Brain microvascular endothelial cell (primary cell): Measurements from ENCODE around the gene TTC38.

ENCODE experiments used
- DNase-seq: peaks from one replicate; pipeline ENCODE4 v3.0.0-alpha.2; 2020
- H3K27ac ChIP-seq: fragments of 250-450 bp; sonication (Bioruptor Pico); 2 replicates; pipeline ENCODE4 v1.5.1; 2020; ENCODE audit warnings: mild to moderate bottlenecking, moderate library complexity
- H3K27me3 ChIP-seq: fragments of 250-450 bp; sonication (Bioruptor Pico); replicated peaks from 2 replicates; pipeline ENCODE4 v1.5.1; 2020; ENCODE audit warnings: mild to moderate bottlenecking
- H3K36me3 ChIP-seq: fragments of 250-450 bp; sonication (Bioruptor Pico); replicated peaks from 2 replicates; pipeline ENCODE4 v1.5.1; 2020; ENCODE audit warnings: mild to moderate bottlenecking
- H3K4me3 ChIP-seq: 2 replicates; pipeline ENCODE4 v1.5.1; 2011; ENCODE audit warnings: low read depth, mild to moderate bottlenecking, control low read depth, low read length, moderate library complexity
- in situ Hi-C: cut with HindIII; loops from 2 replicates; pipeline ENCODE4 v1.10.0; 2017; ENCODE audit warnings: low sequenced_read_pairs, low pct_ligation_motif_present
- TF ChIP-seq, protein P1 (sequence below): IDR thresholded peaks from 2 replicates; pipeline ENCODE4 v1.5.1; 2011; ENCODE audit warnings: low read depth, mild to moderate bottlenecking, moderate library complexity, low read length, control low read depth, inconsistent platforms; ENCODE audit errors: missing control alignments

Gene TTC38

DNA sequence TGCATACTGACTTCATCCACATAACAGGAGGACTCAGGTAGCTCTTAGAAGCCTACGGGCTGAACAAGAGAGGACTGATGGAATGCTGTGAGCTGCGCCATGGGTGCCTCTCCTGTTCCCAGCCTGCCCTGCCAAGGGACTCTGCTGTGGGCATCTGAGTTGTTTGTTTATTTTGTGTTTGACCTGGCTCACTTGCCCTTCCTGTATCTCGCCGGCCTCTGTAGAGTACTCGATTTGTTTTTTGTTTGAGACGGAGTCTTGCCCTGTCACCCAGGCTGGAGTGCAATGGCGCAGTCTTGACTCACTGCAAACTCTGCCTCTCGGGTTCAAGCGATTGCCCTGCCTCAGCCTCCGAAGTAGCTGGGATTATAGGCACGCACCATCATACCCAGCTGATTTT lies 1.8 kb downstream of the TTC38 start:
- no peak overlapping the region for H3K4me3 ChIP-seq
- peaks cover 12% of the 10 kb centered on the region for H3K36me3 ChIP-seq
- DNase-seq: no peak
- TF ChIP-seq, protein P1, sequence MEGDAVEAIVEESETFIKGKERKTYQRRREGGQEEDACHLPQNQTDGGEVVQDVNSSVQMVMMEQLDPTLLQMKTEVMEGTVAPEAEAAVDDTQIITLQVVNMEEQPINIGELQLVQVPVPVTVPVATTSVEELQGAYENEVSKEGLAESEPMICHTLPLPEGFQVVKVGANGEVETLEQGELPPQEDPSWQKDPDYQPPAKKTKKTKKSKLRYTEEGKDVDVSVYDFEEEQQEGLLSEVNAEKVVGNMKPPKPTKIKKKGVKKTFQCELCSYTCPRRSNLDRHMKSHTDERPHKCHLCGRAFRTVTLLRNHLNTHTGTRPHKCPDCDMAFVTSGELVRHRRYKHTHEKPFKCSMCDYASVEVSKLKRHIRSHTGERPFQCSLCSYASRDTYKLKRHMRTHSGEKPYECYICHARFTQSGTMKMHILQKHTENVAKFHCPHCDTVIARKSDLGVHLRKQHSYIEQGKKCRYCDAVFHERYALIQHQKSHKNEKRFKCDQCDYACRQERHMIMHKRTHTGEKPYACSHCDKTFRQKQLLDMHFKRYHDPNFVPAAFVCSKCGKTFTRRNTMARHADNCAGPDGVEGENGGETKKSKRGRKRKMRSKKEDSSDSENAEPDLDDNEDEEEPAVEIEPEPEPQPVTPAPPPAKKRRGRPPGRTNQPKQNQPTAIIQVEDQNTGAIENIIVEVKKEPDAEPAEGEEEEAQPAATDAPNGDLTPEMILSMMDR: no peak
- H3K27me3 ChIP-seq: no peaks in the 10 kb centered on the region
- in situ Hi-C loops: no loop called here
- no peak overlapping the region for H3K27ac ChIP-seq

DNA sequence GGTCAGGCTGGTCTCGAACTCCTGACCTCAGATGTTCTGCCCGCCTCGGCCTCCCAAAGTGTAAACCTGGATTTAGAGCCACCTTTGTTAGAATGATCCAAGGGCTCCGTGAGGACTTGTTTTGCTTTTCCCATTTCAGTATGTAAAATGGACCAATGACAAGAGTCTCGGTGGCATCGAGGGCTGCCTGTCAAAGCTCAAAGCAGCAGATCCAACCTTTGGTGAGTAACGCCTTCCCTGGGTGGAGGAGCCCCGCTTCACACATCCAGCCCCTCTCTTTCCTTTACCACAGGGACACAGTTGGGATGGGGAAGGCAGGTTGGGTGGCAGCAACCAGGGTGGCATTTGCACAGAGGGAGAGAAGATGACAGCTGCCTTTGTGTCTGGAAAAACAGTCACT lies 4.4 kb downstream of the TTC38 start:
- TF ChIP-seq, protein P1: no peak
- no peaks in the 10 kb centered on the region for H3K27me3 ChIP-seq
- H3K36me3 ChIP-seq: peaks cover 26% of the 10 kb centered on the region
- no peak overlapping the region for H3K4me3 ChIP-seq
- DNase-seq: no peak
- H3K27ac ChIP-seq: no peak overlapping the region
- in situ Hi-C loops: no loop called here

DNA sequence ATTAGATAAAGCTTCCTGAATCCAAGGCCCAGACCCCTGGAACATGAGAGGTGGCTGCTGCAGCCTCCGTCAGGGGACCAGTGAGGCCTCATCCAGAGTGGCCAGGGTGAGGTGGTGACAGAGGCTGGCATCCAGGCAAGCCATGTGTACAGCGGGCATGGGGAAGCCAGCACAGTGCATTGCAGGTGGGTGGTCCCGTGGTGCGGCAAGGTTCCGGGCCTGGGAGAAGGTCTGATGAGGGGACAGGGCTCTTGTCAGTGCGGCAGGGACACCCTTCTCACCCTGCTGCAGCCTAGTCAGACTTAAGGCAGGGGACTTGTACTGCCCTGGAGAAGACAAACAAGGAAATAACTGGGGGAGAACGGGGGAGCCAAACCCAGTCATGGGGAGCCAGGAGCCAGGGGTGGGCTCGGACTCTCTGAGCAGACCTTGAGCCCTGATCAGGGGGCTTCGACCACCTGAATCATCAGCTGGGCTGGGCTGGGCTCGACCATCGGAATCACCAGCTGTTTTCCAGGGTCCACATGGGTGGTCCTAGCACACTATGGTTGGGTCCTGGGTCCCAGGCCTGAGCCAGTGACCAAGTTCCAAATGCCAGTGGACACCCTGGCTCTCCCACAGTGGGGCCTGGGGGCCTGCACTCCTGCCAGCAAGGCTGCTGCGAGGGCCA lies 5.1 kb downstream of the TTC38 start:
- H3K4me3 ChIP-seq: no peak overlapping the region
- peaks cover 30% of the 10 kb centered on the region for H3K36me3 ChIP-seq
- TF ChIP-seq, protein P1: no peak
- no peak for DNase-seq
- no peaks in the 10 kb centered on the region for H3K27me3 ChIP-seq
- in situ Hi-C loops: no loop called here
- no peak overlapping the region for H3K27ac ChIP-seq

DNA sequence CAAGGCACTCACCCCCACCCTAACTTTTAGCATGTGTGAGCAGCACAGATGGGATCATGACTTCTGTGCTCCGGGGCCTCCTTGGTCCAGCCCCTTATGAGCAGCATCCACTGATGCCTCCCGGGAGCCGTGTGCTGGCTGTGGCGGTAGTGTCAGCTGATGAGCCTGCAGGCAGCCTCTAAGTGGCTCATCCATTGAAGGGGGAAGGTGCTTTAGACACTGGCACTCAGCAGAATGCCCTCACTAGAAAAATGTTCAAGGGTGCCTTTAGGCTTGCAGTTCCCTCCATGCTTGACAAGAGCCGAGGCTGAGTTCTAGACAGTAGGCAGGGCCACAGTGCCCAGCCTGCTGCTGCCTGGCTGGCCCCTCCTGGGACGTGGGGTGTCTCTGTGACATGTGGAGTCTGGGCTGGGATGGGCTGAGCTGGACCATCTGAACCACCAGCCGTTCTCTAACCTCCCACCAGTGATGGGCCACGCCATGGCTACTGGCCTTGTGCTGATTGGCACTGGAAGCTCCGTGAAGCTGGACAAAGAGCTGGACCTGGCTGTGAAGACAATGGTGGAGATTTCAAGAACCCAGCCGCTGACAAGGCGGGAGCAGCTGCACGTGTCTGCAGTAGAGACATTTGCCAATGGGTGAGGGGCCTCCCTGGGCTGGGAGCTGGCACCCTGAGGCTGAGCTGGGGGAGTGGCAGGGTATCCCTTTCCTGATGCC lies 5.8 kb downstream of the TTC38 start:
- TF ChIP-seq, protein P1: no peak
- peaks cover 36% of the 10 kb centered on the region for H3K36me3 ChIP-seq
- no peaks in the 10 kb centered on the region for H3K27me3 ChIP-seq
- in situ Hi-C loops: no loop called here
- H3K4me3 ChIP-seq: no peak overlapping the region
- H3K27ac ChIP-seq: no peak overlapping the region
- no peak for DNase-seq

DNA sequence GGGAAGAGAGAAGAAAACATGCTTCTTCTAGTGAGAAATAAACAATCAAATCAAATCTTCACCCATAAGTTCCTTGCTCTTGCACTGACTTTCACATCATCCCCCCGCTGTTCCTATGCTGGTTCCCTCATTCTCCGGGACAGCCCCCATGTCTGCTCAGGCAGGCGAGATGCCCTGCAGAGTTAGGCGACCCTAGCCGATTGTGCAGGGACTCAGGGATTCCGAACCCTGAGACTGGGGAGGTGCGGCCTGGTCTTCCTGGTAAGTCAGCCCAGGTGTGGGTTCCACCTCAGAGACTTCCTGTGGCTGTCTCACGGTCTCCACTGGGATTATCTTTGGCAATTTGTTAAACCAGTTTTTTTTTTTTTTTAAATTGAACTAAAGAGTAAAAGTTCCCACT lies 6.6 kb downstream of the TTC38 start:
- peaks cover 43% of the 10 kb centered on the region for H3K36me3 ChIP-seq
- no peak for DNase-seq
- TF ChIP-seq, protein P1: no peak
- no peak overlapping the region for H3K27ac ChIP-seq
- in situ Hi-C loops: no loop called here
- no peaks in the 10 kb centered on the region for H3K27me3 ChIP-seq
- no peak overlapping the region for H3K4me3 ChIP-seq
